Measurements from ENCODE around the gene MOGAT2.

GRCh38 chr11:75725547-75726320 lies 8.1 kb downstream of the MOGAT2 start:
- TF ChIP-seq NRF1 (IDR thresholded peaks at IDR 0.05; ENCODE audit: low read depth, low read length) (no peak), REST (IDR thresholded peaks at IDR 0.05; ENCODE audit: low read depth, low read length) (no peak), GATA2 (CRISPR knock-in tag; IDR thresholded peaks at IDR 0.05) (no peak), POLR2AphosphoS5 (IDR thresholded peaks at IDR 0.05; ENCODE audit: low read depth, low read length) (no peak), EZH2phosphoT487 (IDR thresholded peaks at IDR 0.05; ENCODE audit: borderline replicate concordance, low read depth) (no peak), NFIC (IDR thresholded peaks at IDR 0.05; ENCODE audit: borderline replicate concordance) (no peak), YY1 (IDR thresholded peaks at IDR 0.05; ENCODE audit: low read depth) (no peak), ELF1 (IDR thresholded peaks at IDR 0.05) (no peak), CHD2 (IDR thresholded peaks at IDR 0.05; ENCODE audit: low read length, partially characterized antibody) (no peak)
- TF ChIP-seq, protein P1, sequence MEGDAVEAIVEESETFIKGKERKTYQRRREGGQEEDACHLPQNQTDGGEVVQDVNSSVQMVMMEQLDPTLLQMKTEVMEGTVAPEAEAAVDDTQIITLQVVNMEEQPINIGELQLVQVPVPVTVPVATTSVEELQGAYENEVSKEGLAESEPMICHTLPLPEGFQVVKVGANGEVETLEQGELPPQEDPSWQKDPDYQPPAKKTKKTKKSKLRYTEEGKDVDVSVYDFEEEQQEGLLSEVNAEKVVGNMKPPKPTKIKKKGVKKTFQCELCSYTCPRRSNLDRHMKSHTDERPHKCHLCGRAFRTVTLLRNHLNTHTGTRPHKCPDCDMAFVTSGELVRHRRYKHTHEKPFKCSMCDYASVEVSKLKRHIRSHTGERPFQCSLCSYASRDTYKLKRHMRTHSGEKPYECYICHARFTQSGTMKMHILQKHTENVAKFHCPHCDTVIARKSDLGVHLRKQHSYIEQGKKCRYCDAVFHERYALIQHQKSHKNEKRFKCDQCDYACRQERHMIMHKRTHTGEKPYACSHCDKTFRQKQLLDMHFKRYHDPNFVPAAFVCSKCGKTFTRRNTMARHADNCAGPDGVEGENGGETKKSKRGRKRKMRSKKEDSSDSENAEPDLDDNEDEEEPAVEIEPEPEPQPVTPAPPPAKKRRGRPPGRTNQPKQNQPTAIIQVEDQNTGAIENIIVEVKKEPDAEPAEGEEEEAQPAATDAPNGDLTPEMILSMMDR (IDR thresholded peaks at IDR 0.05), result no peak
- TF ChIP-seq, protein P2, sequence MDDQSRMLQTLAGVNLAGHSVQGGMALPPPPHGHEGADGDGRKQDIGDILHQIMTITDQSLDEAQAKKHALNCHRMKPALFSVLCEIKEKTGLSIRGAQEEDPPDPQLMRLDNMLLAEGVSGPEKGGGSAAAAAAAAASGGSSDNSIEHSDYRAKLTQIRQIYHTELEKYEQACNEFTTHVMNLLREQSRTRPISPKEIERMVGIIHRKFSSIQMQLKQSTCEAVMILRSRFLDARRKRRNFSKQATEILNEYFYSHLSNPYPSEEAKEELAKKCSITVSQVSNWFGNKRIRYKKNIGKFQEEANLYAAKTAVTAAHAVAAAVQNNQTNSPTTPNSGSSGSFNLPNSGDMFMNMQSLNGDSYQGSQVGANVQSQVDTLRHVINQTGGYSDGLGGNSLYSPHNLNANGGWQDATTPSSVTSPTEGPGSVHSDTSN (IDR thresholded peaks at IDR 0.05), result no peak

Measured in SK-N-SH (cell line).